Fibroblast of villous mesenchyme (primary cell): Measurements from ENCODE around the gene FSCN2. TPM values are rescaled to one million over a fixed set of nuclear protein-coding genes. Genes with fewer than 3 reads are reported as not detected.
"Not testable (repeated sequence)": the region's sequence is repeated elsewhere in the genome, so short reads cannot be mapped to it uniquely, and the experiment has no call there.

Experiments
- DNase-seq: peaks from one replicate; pipeline ENCODE4 v3.0.0-alpha.2; 2010; ENCODE audit warnings: low read depth
- H3K4me3 ChIP-seq: 2 replicates; pipeline ENCODE4 v1.5.1; 2011; ENCODE audit warnings: low read depth, mild to moderate bottlenecking, low read length
- total RNA-seq: library from RNA; depleted of rRNA; stranded (reverse); fragments of >200 nt; gene quantifications from 2 replicates; pipeline ENCODE4 v1.2.3, GENCODE V29; 2012
- TF ChIP-seq, protein P1 (sequence below): IDR thresholded peaks from 2 replicates; pipeline ENCODE4 v1.5.1; 2012; ENCODE audit warnings: low read depth, mild to moderate bottlenecking, low read length; ENCODE audit not compliant: insufficient read depth

Gene FSCN2
- total RNA-seq, 1 donor, result 1.7 TPM

DNA sequence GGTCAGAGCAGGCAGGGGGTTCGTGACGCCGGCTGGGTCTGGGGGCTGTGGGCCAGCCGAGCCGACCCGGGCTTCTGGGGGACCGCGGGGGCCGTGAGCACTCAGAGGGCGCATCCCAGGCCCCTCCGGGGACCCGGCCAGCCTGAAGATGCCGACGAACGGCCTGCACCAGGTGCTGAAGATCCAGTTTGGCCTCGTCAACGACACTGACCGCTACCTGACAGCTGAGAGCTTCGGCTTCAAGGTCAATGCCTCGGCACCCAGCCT, 140 bp downstream of the FSCN2 start:
- no peak overlapping the region for H3K4me3 ChIP-seq
- TF ChIP-seq, protein P1, sequence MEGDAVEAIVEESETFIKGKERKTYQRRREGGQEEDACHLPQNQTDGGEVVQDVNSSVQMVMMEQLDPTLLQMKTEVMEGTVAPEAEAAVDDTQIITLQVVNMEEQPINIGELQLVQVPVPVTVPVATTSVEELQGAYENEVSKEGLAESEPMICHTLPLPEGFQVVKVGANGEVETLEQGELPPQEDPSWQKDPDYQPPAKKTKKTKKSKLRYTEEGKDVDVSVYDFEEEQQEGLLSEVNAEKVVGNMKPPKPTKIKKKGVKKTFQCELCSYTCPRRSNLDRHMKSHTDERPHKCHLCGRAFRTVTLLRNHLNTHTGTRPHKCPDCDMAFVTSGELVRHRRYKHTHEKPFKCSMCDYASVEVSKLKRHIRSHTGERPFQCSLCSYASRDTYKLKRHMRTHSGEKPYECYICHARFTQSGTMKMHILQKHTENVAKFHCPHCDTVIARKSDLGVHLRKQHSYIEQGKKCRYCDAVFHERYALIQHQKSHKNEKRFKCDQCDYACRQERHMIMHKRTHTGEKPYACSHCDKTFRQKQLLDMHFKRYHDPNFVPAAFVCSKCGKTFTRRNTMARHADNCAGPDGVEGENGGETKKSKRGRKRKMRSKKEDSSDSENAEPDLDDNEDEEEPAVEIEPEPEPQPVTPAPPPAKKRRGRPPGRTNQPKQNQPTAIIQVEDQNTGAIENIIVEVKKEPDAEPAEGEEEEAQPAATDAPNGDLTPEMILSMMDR, result no peak
- no peak for DNase-seq

DNA sequence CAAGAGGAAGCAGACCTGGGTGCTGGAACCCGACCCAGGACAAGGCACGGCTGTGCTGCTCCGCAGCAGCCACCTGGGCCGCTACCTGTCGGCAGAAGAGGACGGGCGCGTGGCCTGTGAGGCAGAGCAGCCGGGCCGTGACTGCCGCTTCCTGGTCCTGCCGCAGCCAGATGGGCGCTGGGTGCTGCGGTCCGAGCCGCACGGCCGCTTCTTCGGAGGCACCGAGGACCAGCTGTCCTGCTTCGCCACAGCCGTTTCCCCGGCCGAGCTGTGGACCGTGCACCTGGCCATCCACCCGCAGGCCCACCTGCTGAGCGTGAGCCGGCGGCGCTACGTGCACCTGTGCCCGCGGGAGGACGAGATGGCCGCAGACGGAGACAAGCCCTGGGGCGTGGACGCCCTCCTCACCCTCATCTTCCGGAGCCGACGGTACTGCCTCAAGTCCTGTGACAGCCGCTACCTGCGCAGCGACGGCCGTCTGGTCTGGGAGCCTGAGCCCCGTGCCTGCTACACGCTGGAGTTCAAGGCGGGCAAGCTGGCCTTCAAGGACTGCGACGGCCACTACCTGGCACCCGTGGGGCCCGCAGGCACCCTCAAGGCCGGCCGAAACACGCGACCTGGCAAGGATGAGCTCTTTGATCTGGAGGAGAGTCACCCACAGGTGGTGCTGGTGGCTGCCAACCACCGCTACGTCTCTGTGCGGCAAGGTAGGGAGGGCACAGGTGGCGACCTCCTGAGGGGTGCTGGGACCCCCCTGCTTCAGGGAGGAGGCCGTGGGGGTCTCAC, 667 bp downstream of the FSCN2 start:
- DNase-seq, result no peak
- H3K4me3 ChIP-seq, result no peak overlapping the region
- TF ChIP-seq, protein P1, result no peak

DNA sequence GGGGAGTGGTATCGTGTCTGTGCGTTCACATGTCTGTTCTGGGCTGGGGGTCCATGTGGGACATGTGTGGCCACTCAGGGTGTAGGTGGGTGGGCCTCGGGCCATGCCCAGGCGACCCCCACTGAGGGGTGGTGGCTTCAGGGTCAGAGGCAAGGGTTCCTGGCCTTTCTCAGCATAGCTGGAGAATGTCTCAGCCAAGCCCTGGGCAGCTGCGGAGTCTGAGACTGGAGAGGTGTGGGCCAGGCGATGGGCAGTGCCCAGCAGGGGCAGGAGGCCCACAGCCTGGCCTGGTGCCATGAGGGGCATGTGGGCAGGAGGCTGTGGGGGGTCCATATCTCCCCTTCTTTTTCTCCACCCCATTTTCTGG, 1.2 kb downstream of the FSCN2 start:
- TF ChIP-seq, protein P1, result no peak
- DNase-seq, result no peak
- no peak overlapping the region for H3K4me3 ChIP-seq

DNA sequence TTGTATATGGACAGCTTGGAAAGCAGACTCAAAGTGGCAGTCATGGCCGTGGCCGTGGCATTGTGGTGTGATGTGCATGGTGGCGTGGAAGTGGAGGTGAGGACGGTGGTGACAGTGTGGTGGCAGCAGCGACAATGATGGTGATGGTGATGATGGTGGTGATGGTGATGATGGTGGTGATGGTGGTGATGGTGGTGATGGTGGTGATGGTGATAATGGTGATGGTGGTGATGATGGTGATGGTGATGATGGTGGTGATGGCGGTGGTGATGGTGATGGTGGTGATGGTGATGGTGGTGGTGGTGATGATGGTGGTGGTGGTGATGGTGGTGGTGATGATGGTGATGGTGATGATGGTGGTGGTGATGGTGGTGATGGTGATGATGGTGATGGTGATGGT, 2.8 kb downstream of the FSCN2 start:
- H3K4me3 ChIP-seq, DNase-seq: not testable (repeated sequence)

DNA sequence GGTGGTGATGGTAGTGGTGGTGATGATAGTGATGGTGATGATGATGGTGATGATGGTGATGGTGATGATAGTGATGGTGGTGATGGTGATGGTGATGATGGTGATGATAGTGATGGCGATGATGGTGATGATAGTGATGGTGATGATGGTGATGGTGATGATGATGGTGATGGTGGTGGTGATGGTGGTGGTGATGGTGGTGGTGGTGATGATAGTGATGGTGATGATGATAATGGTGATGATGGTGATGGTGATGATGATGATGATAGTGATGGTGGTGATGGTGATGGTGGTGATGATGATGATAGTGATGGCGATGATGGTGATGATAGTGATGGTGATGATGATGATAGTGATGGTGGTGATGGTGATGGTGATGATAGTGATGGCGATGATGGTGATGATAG, 3.8 kb downstream of the FSCN2 start:
- not testable (repeated sequence) for DNase-seq

DNA sequence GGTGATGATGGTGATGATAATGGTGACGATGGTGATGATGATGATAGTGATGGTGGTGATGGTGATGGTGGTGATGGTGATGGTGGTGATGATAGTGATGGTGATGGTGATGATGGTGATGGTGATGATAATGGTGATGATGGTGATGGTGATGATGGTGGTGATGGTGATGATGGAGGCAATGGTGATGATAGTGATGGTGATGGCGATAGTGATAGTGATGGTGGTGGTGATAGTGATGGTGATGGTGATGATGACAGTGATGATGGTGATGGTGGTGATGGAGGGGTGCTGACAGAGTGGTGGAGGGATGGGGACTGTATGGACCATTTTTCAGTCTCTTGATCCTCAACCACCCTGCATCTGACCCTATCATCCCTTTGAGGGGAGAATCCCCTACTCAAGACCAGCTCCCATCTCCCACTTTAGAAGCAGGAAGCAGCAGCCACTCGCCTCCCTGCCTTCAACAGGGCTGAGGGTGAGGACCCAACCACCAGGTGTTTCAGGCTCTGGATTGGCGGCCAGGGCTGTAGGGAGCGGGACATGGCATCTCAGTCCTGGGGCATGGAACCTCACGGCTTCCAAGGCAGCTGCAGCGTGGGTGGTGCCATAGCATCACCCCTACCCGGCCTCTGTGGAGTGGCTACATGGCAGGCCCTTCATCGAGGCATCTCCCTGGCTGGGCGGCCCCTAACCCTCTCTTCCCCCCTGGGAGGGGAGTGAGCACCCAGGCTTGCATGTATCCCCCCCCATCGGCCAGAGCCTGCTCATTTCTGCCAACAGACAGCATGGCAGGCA, 4.5 kb downstream of the FSCN2 start:
- DNase-seq, result no peak
- TF ChIP-seq, protein P1, result no peak
- H3K4me3 ChIP-seq, result no peak overlapping the region

More for the DNA sequence above, 3.8 kb downstream of the FSCN2 start:
- H3K4me3 ChIP-seq, result not testable (repeated sequence)

DNA sequence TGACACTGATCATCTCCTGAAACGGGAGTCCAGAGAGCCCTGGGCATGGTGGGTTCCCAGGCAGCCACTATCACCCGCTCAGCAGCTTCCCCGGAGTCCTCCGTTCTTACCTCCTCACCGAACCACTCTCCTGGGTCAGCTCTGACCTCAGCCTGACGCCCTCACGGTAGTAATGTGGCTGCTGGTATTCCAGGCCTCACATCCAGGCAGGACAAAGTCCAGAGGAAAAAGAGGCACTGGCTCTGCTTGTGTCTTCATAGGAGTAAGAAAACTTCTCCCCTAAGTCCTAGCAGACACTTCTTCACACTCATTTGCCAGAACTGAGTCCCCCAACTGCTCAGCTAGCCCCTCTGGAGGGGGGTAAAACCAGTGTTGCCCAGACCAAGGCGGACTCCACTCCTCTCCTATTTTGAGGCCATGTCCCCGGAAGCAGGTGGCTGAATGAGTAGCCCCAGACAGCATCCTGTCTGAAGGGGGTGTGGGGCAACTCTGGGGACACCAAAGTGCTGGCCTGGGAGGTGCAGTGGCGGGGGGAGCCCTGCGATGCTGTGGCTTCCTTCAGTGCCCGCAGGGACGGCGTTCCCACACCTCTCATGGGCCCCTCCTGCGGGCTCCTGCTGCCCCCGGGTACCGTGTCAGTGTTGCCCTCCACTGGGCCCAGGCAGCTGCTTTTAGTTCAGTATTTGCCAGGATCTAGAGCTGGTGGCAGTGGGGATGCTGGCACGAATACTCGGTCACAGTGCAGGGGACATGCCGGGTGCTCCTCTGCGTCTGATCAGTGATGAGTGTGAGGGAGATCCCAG, 5.4 kb downstream of the FSCN2 start:
- H3K4me3 ChIP-seq, result no peak overlapping the region
- no peak for DNase-seq
- TF ChIP-seq, protein P1, result no peak
